CD14-positive monocyte (primary cell): ENCODE results near the gene IFI27L2. TPM values are rescaled to one million over a fixed set of nuclear protein-coding genes. Genes with fewer than 3 reads are reported as not detected.

Experiments
- DNase-seq, 3 donors: peaks; one replicate each; pipeline ENCODE4 v3.0.0-alpha.2; 2011 to 2022
- H2AFZ ChIP-seq: 2 replicates; pipeline ENCODE4 v1.6.0; 2012; ENCODE audit warnings: mild to moderate bottlenecking, low read depth, low read length, inconsistent platforms; ENCODE audit not compliant: insufficient read depth, poor library complexity, severe bottlenecking
- H3K27ac ChIP-seq, 2 donors: 1 replicate in 1 of 2; 2 replicates in 1 of 2; pipeline ENCODE4 v1.5.1; 2012 to 2013; ENCODE audit warnings: low read length in 2 of 2, control low read depth in 1 of 2, inconsistent platforms in 1 of 2, low read depth in 1 of 2, mild to moderate bottlenecking in 1 of 2
- H3K27me3 ChIP-seq, 2 donors: one replicate each; pipeline versions ENCODE4 v1.6.0 to v1.6.1; 2011 to 2013; ENCODE audit warnings: low read length in 2 of 2; ENCODE audit not compliant: control insufficient read depth in 2 of 2, insufficient read depth in 2 of 2
- H3K36me3 ChIP-seq, 2 donors: replicated peaks in 1 of 2; 1 replicate in 1 of 2; 2 replicates in 1 of 2; pipeline versions ENCODE4 v1.5.1 to v1.6.1; 2012 to 2013; ENCODE audit warnings: low read length in 2 of 2, control low read depth in 1 of 2, inconsistent platforms in 1 of 2, mild to moderate bottlenecking in 1 of 2; ENCODE audit not compliant: insufficient read depth in 2 of 2, control insufficient read depth in 1 of 2
- H3K4me1 ChIP-seq, 2 donors: 1 replicate in 1 of 2; 2 replicates in 1 of 2; pipeline versions ENCODE4 v1.5.1 to v1.6.1; 2012 to 2013; ENCODE audit warnings: low read length in 2 of 2, control low read depth in 1 of 2, inconsistent platforms in 1 of 2, mild to moderate bottlenecking in 1 of 2, moderate library complexity in 1 of 2; ENCODE audit not compliant: insufficient read depth in 2 of 2, control insufficient read depth in 1 of 2
- H3K4me2 ChIP-seq: replicated peaks from 2 replicates; pipeline ENCODE3; 2012; ENCODE audit warnings: low read length, moderate library complexity, mild to moderate bottlenecking; ENCODE audit not compliant: poor library complexity, severe bottlenecking; ENCODE audit errors: extremely low read depth
- H3K4me3 ChIP-seq, 3 experiments: fragments of 200-600 bp in 1 of 3; sonication (generic) in 1 of 3; replicated peaks in 1 of 3; 1 replicate in 2 of 3; 2 replicates in 1 of 3; pipeline ENCODE4 v1.5.1; 2011 to 2013; ENCODE audit warnings: low read length in 3 of 3, mild to moderate bottlenecking in 3 of 3, control low read depth in 2 of 3, low read depth in 2 of 3, inconsistent platforms in 1 of 3, moderate library complexity in 1 of 3
- H3K79me2 ChIP-seq: 2 replicates; pipeline ENCODE4 v1.6.0; 2012; ENCODE audit warnings: mild to moderate bottlenecking, control low read depth, inconsistent platforms, low read length, moderate library complexity; ENCODE audit not compliant: insufficient read depth
- H3K9ac ChIP-seq: 2 replicates; pipeline ENCODE4 v1.6.0; 2017; ENCODE audit warnings: low read length, mild to moderate bottlenecking; ENCODE audit not compliant: insufficient read depth, poor library complexity, severe bottlenecking
- H3K9me3 ChIP-seq, 2 donors: replicated peaks in 1 of 2; 1 replicate in 1 of 2; 2 replicates in 1 of 2; pipeline versions ENCODE4 v1.5.1 to v1.6.1; 2012 to 2013; ENCODE audit warnings: low read length in 2 of 2, control low read depth in 1 of 2; ENCODE audit not compliant: control insufficient read depth in 1 of 2, insufficient read depth in 1 of 2
- H4K20me1 ChIP-seq: 2 replicates; pipeline ENCODE4 v1.6.0; 2012; ENCODE audit warnings: mild to moderate bottlenecking, low read length, control low read depth, moderate library complexity; ENCODE audit not compliant: insufficient read depth
- H3K27ac Mint-ChIP-seq, 7 donors: one replicate each; pipeline ENCODE4 v1.8.0; 2020; ENCODE audit warnings: mild to moderate bottlenecking in 7 of 7, mixed read lengths in 7 of 7, moderate library complexity in 6 of 7, inconsistent platforms in 2 of 7
- H3K27me3 Mint-ChIP-seq, 3 donors: one replicate each; pipeline ENCODE4 v1.8.0; 2021 to 2022; ENCODE audit warnings: low read depth in 3 of 3, mild to moderate bottlenecking in 3 of 3, mixed read lengths in 3 of 3, moderate library complexity in 3 of 3, inconsistent platforms in 1 of 3
- H3K36me3 Mint-ChIP-seq, 2 donors: one replicate each; pipeline ENCODE4 v1.8.0; 2020; ENCODE audit warnings: mixed read lengths in 2 of 2, inconsistent platforms in 1 of 2, mild to moderate bottlenecking in 1 of 2
- H3K4me1 Mint-ChIP-seq: one replicate; pipeline ENCODE4 v1.8.0; 2020; ENCODE audit warnings: mild to moderate bottlenecking, mixed read lengths
- H3K4me3 Mint-ChIP-seq, 2 donors: one replicate each; pipeline ENCODE4 v1.8.0; 2020; ENCODE audit warnings: mild to moderate bottlenecking in 2 of 2, mixed read lengths in 2 of 2, moderate library complexity in 1 of 2
- H3K9me3 Mint-ChIP-seq, 7 donors: one replicate each; pipeline ENCODE4 v1.8.0; 2020 to 2022; ENCODE audit warnings: mixed read lengths in 7 of 7, mild to moderate bottlenecking in 6 of 7, moderate library complexity in 6 of 7, inconsistent platforms in 2 of 7
- CTCF ChIP-seq: fragments of 200-600 bp; IDR thresholded peaks from one replicate; pipeline ENCODE4 v1.8.0; 2022; ENCODE audit warnings: antibody characterized with exemption, mild to moderate bottlenecking
- WGBS: methylation state at CpG from one replicate; pipeline ENCODE4 v1.1.5; 2013; ENCODE audit warnings: missing lambda C conversion rate; ENCODE audit not compliant: insufficient coverage; 5-methylcytosine and 5-hydroxymethylcytosine counted together
- intact Hi-C, 2 donors: fragments of 100-400 bp; cut with micrococcal nuclease; formaldehyde crosslinking; loops; one replicate each; pipeline versions ENCODE4 v1.15.0 to v1.15.1; 2023
- polyA plus RNA-seq, 3 donors: library from polyadenylated mRNA; depleted of rRNA in 1 of 3; unstranded in 2 of 3; stranded (reverse) in 1 of 3; fragments of 300-500 nt in 2 of 3; fragments of >200 nt in 1 of 3; fragmentation: Illumina TruSeq in 2 of 3; gene quantifications; 1 replicate in 2 of 3; 2 replicates in 1 of 3; pipeline ENCODE4 v1.2.3, GENCODE V29; 2012 to 2021

IFI27L2 gene
- polyA plus RNA-seq, 3 donors = 55.4 to 156 (median 96.1) TPM

GRCh38 chr14:94170136-94170535 lies 40.7 kb upstream of the IFI27L2 start:
- H3K36me3 ChIP-seq = no peaks in the 10 kb centered on the region
- Mint-ChIP-seq H3K4me3 (peak overlapping the region in 1 of 2 donors; percentile 7), H3K36me3 (peaks cover 0 to 1% of the 10 kb centered on the region in 2 donors), H3K4me1 (peaks cover 17% of the 10 kb centered on the region), H3K27me3 (peaks cover 29 to 36% (median 36%) of the 10 kb centered on the region in 3 donors), H3K27ac (peak overlapping the region in 1 of 7 donors; percentile 26), H3K9me3 (peaks cover 0 to 6% (median 4%) of the 10 kb centered on the region in 7 donors)
- intact Hi-C loops = loop anchor here (5.0 to 10.0 kb wide), 3 partner anchors 38 to 235 kb away; no protein-coding TSS in a partner anchor
- H3K4me1 ChIP-seq = peaks cover 14 to 16% of the 10 kb centered on the region in 2 donors
- no peak overlapping the region for H3K4me3 ChIP-seq
- H2AFZ ChIP-seq = no peak overlapping the region
- H3K79me2 ChIP-seq = no peaks in the 10 kb centered on the region
- peaks cover 0 to under 1% of the 10 kb centered on the region in 2 donors for H3K9me3 ChIP-seq
- no peaks in the 10 kb centered on the region for H4K20me1 ChIP-seq
- H3K4me2 ChIP-seq = no peak overlapping the region
- peaks cover 19 to 28% of the 10 kb centered on the region in 2 donors for H3K27me3 ChIP-seq
- no peak for TF ChIP-seq CTCF
- WGBS = 100% methylated on average over 1 of the region's 6 CpGs
- peak in 2 of 3 donors; percentile 13 to 22 for DNase-seq
- H3K27ac ChIP-seq = no peak overlapping the region
- H3K9ac ChIP-seq = no peak overlapping the region

- H4K20me1 ChIP-seq = no peaks in the 10 kb centered on the region
- H3K27me3 Mint-ChIP-seq = peaks cover 0 to 2% (median 2%) of the 10 kb centered on the region in 3 donors
- intact Hi-C loops = no loop called here
- H3K36me3 ChIP-seq = no peaks in the 10 kb centered on the region
- H2AFZ ChIP-seq = no peak overlapping the region
- DNase-seq = no peak
- H3K36me3 Mint-ChIP-seq = no peaks in the 10 kb centered on the region
- TF ChIP-seq CTCF = no peak
- no peak overlapping the region for H3K4me2 ChIP-seq
- H3K27me3 ChIP-seq = no peaks in the 10 kb centered on the region
- no peaks in the 10 kb centered on the region for H3K79me2 ChIP-seq
- no peak overlapping the region for H3K27ac Mint-ChIP-seq
- no peak overlapping the region for H3K27ac ChIP-seq
- H3K4me1 Mint-ChIP-seq = peaks cover 41% of the 10 kb centered on the region
- H3K4me3 ChIP-seq = no peak overlapping the region
- H3K9me3 Mint-ChIP-seq = peaks cover 0 to 3% (median 0%) of the 10 kb centered on the region in 7 donors
- H3K4me3 Mint-ChIP-seq = no peak overlapping the region
- H3K9ac ChIP-seq = no peak overlapping the region
- H3K9me3 ChIP-seq = no peaks in the 10 kb centered on the region
- H3K4me1 ChIP-seq = peaks cover 24 to 25% of the 10 kb centered on the region in 2 donors
- 100% methylated on average over 2 of the region's 3 CpGs for WGBS
Observed at GRCh38 chr14:94165744-94166143, 36.3 kb upstream of the IFI27L2 start.
